Kidney (tissue), 2 donors: ENCODE data around the gene SUGT1. TPM values are rescaled to one million over a fixed set of nuclear protein-coding genes. Genes with fewer than 3 reads are reported as not detected.

ENCODE experiments used
- polyA plus RNA-seq: library from polyadenylated mRNA; stranded (reverse); fragments of 350-450 nt; fragmentation: Illumina TruSeq; extraction: RNeasy Lipid Tissue Mini Kit (QIAGEN cat#74804); gene quantifications from one replicate; pipeline ENCODE4 v1.2.3, GENCODE V29; 2014; ENCODE audit warnings: low read depth, low replicate concordance; ENCODE audit not compliant: insufficient read depth
- total RNA-seq: library from RNA; stranded (reverse); fragmentation: NEBNext Ultra II Directional; extraction: Animal tissue kit (Norgen Biotek cat#: 25700); gene quantifications from one replicate; pipeline ENCODE4 v1.2.1, GENCODE V29; 2021
- donor health status: DM: yes; HTN: yes; CAD: no.

The SUGT1 gene
- total and polyA plus RNA-seq, 2 donors from 2014 or later: 51.5 to 55.8 TPM

Other genes starting within 250 kb of the SUGT1 start
- gene THSD1, start 246.7 kb upstream of the SUGT1 start, total RNA-seq: 6.4 TPM
- gene THSD1, start 246.7 kb upstream of the SUGT1 start, polyA plus RNA-seq: 2.2 TPM
- 48.9 TPM for gene VPS36, start 202.2 kb upstream of the SUGT1 start, total RNA-seq
- 19.2 TPM for gene VPS36, start 202.2 kb upstream of the SUGT1 start, polyA plus RNA-seq
- gene CKAP2, start 197.4 kb upstream of the SUGT1 start, total RNA-seq: 5.8 TPM
- 4.9 TPM for gene CKAP2, start 197.4 kb upstream of the SUGT1 start, polyA plus RNA-seq
- 9.3 TPM for gene HNRNPA1L2, start 10.4 kb upstream of the SUGT1 start, total RNA-seq
- gene HNRNPA1L2, start 10.4 kb upstream of the SUGT1 start, polyA plus RNA-seq: 8.9 TPM
- not detected for gene CNMD, start 87.0 kb downstream of the SUGT1 start, total RNA-seq
- gene CNMD, start 87.0 kb downstream of the SUGT1 start, polyA plus RNA-seq: not detected
- not detected for gene PCDH8, start 195.8 kb downstream of the SUGT1 start, total RNA-seq
- not detected for gene PCDH8, start 195.8 kb downstream of the SUGT1 start, polyA plus RNA-seq